Measurements from ENCODE around the gene LRP1B.

Gene LRP1B

GRCh38 chr2:140747090-140747489 is 1383.7 kb downstream of the LRP1B start:
- Histone ChIP-seq H3K4me3 (ENCODE audit: low read depth in 1 of 2, low read length in 2 of 2) (no peak overlapping the region), H3K27me3 (ENCODE audit: insufficient read depth, low read length, poor library complexity) (no peaks in the 10 kb centered on the region), H2AFZ (ENCODE audit: low read depth, low read length) (no peak overlapping the region; the same call in 1 of the 2 replicates), H3K9ac (ENCODE audit: low read depth, low read length) (no peak overlapping the region), H3K4me2 (ENCODE audit: insufficient read depth, low read length) (no peak overlapping the region), H3K36me3 (ENCODE audit: insufficient read depth, low read length) (no peaks in the 10 kb centered on the region), H4K20me1 (ENCODE audit: insufficient read depth, low read length) (no peaks in the 10 kb centered on the region), H3K9me3 (ENCODE audit: insufficient read depth, low read length, severe bottlenecking) (no peaks in the 10 kb centered on the region), H3K79me2 (ENCODE audit: insufficient read depth, low read length) (no peaks in the 10 kb centered on the region), H3K27ac (ENCODE audit: low read length) (no peak overlapping the region), H3K4me1 (ENCODE audit: insufficient read depth, low read length) (no peaks in the 10 kb centered on the region)
- no peak for ATAC-seq (ENCODE audit: insufficient read depth, low read depth)
- no peak for DNase-seq
- no peak for TF ChIP-seq EZH2 (IDR thresholded peaks at IDR 0.05; ENCODE audit: borderline replicate concordance, low read depth, low read length, severe bottlenecking)
- TF ChIP-seq CTCF (IDR thresholded peaks at IDR 0.05; ENCODE audit: borderline replicate concordance, extremely low read depth, low read length, poor library complexity, severe bottlenecking): no peak

- no peak overlapping the region for H3K4me2 ChIP-seq (ENCODE audit: insufficient read depth, low read length)
- DNase-seq (no peak), ATAC-seq (ENCODE audit: insufficient read depth, low read depth) (no peak)
- no peak overlapping the region for H3K27ac ChIP-seq (ENCODE audit: low read length)
- H3K36me3 ChIP-seq (ENCODE audit: insufficient read depth, low read length): no peaks in the 10 kb centered on the region
- no peak overlapping the region for H2AFZ ChIP-seq (ENCODE audit: low read depth, low read length)
- H3K27me3 ChIP-seq (ENCODE audit: insufficient read depth, low read length, poor library complexity): no peaks in the 10 kb centered on the region
- H3K79me2 ChIP-seq (ENCODE audit: insufficient read depth, low read length): no peaks in the 10 kb centered on the region
- H3K9me3 ChIP-seq (ENCODE audit: insufficient read depth, low read length, severe bottlenecking): no peaks in the 10 kb centered on the region
- H3K4me3 ChIP-seq (ENCODE audit: low read depth in 1 of 2, low read length in 2 of 2): no peak overlapping the region
- no peaks in the 10 kb centered on the region for H4K20me1 ChIP-seq (ENCODE audit: insufficient read depth, low read length)
- H3K4me1 ChIP-seq (ENCODE audit: insufficient read depth, low read length): no peaks in the 10 kb centered on the region
- H3K9ac ChIP-seq (ENCODE audit: low read depth, low read length): no peak overlapping the region
- no peak for TF ChIP-seq CTCF (IDR thresholded peaks at IDR 0.05; ENCODE audit: borderline replicate concordance, extremely low read depth, low read length, poor library complexity, severe bottlenecking)
- TF ChIP-seq EZH2 (IDR thresholded peaks at IDR 0.05; ENCODE audit: borderline replicate concordance, low read depth, low read length, severe bottlenecking): no peak
Observed at GRCh38 chr2:140744379-140744778, 1386.4 kb downstream of the LRP1B start.

- Histone ChIP-seq H3K79me2 (ENCODE audit: insufficient read depth, low read length) (no peaks in the 10 kb centered on the region), H2AFZ (ENCODE audit: low read depth, low read length) (no peak overlapping the region), H3K27me3 (ENCODE audit: insufficient read depth, low read length, poor library complexity) (no peaks in the 10 kb centered on the region), H3K4me2 (ENCODE audit: insufficient read depth, low read length) (no peak overlapping the region), H3K4me3 (ENCODE audit: low read depth in 1 of 2, low read length in 2 of 2) (no peak overlapping the region), H4K20me1 (ENCODE audit: insufficient read depth, low read length) (no peaks in the 10 kb centered on the region), H3K27ac (ENCODE audit: low read length) (no peak overlapping the region), H3K4me1 (ENCODE audit: insufficient read depth, low read length) (peaks cover 6% of the 10 kb centered on the region), H3K36me3 (ENCODE audit: insufficient read depth, low read length) (no peaks in the 10 kb centered on the region), H3K9ac (ENCODE audit: low read depth, low read length) (no peak overlapping the region), H3K9me3 (ENCODE audit: insufficient read depth, low read length, severe bottlenecking) (no peaks in the 10 kb centered on the region)
- TF ChIP-seq CTCF (IDR thresholded peaks at IDR 0.05; ENCODE audit: borderline replicate concordance, extremely low read depth, low read length, poor library complexity, severe bottlenecking): no peak
- TF ChIP-seq EZH2 (IDR thresholded peaks at IDR 0.05; ENCODE audit: borderline replicate concordance, low read depth, low read length, severe bottlenecking): no peak
- ATAC-seq (ENCODE audit: insufficient read depth, low read depth) (no peak), DNase-seq (no peak)
Observed at GRCh38 chr2:140737006-140737405, 1393.8 kb downstream of the LRP1B start.

- Histone ChIP-seq H3K79me2 (ENCODE audit: insufficient read depth, low read length) (no peaks in the 10 kb centered on the region), H3K9ac (ENCODE audit: low read depth, low read length) (no peak overlapping the region), H3K27ac (ENCODE audit: low read length) (no peak overlapping the region), H3K36me3 (ENCODE audit: insufficient read depth, low read length) (no peaks in the 10 kb centered on the region), H3K4me3 (ENCODE audit: low read depth in 1 of 2, low read length in 2 of 2) (no peak overlapping the region), H3K9me3 (ENCODE audit: insufficient read depth, low read length, severe bottlenecking) (no peaks in the 10 kb centered on the region), H3K4me2 (ENCODE audit: insufficient read depth, low read length) (no peak overlapping the region), H3K4me1 (ENCODE audit: insufficient read depth, low read length) (peaks cover 6% of the 10 kb centered on the region), H4K20me1 (ENCODE audit: insufficient read depth, low read length) (no peaks in the 10 kb centered on the region), H2AFZ (ENCODE audit: low read depth, low read length) (peak overlapping the region; percentile 25; the same call in 1 of the 2 replicates), H3K27me3 (ENCODE audit: insufficient read depth, low read length, poor library complexity) (no peaks in the 10 kb centered on the region)
- TF ChIP-seq CTCF (IDR thresholded peaks at IDR 0.05; ENCODE audit: borderline replicate concordance, extremely low read depth, low read length, poor library complexity, severe bottlenecking): no peak
- TF ChIP-seq EZH2 (IDR thresholded peaks at IDR 0.05; ENCODE audit: borderline replicate concordance, low read depth, low read length, severe bottlenecking): no peak
- peak; percentile 66; the same call in 2 of the 3 replicates for ATAC-seq (ENCODE audit: insufficient read depth, low read depth)
- peak; percentile 8 for DNase-seq
Observed at GRCh38 chr2:140734992-140735391, 1395.8 kb downstream of the LRP1B start.

Measured in DND-41 (cell line).